ENCODE results near the gene MORC1.

- TF ChIP-seq CTCF (IDR thresholded peaks at IDR 0.05) (no peak), POLR2A (IDR thresholded peaks at IDR 0.05) (no peak)
Measured at GRCh38 chr3:109072194-109072593, 45.7 kb downstream of the MORC1 start.
